Neural cell (in vitro differentiated cells): ENCODE data around the gene CPNE2. TPM values are rescaled to one million over a fixed set of nuclear protein-coding genes. Genes with fewer than 3 reads are reported as not detected.

Experiments used
- H2AFZ ChIP-seq: fragments of 200-600, 300-800 bp; sonication (generic), shearing (Covaris generic); 2 replicates; pipeline ENCODE4 v1.6.0; 2014; ENCODE audit warnings: low read depth, mild to moderate bottlenecking, antibody characterized with exemption, low read length, moderate library complexity
- H3F3A ChIP-seq: fragments of 200-600 bp; shearing (Covaris generic); 2 replicates; pipeline ENCODE4 v1.6.1; 2016; ENCODE audit warnings: mild to moderate bottlenecking, moderate library complexity, mixed read lengths, antibody characterized with exemption, low read length; ENCODE audit not compliant: insufficient read depth, poor library complexity, severe bottlenecking
- H3K27ac ChIP-seq: fragments of 200-600, 300-800 bp; sonication (generic), shearing (Covaris generic); 2 replicates; pipeline ENCODE4 v1.5.1; 2014; ENCODE audit warnings: mild to moderate bottlenecking, low read length, moderate library complexity
- H3K27me3 ChIP-seq: fragments of 300-800, 200-600 bp; sonication (generic), shearing (Covaris generic); 2 replicates; pipeline ENCODE4 v1.6.0; 2014; ENCODE audit warnings: mild to moderate bottlenecking, low read depth, low read length, moderate library complexity; ENCODE audit not compliant: insufficient read depth
- H3K36me3 ChIP-seq: fragments of 300-800, 200-600 bp; sonication (generic), shearing (Covaris generic); 2 replicates; pipeline ENCODE4 v1.5.1; 2014; ENCODE audit warnings: mild to moderate bottlenecking, antibody characterized with exemption, low read length, moderate library complexity; ENCODE audit not compliant: insufficient read depth
- H3K4me2 ChIP-seq: fragments of 300-800, 200-600 bp; sonication (generic), shearing (Covaris generic); 2 replicates; pipeline ENCODE4 v1.6.0; 2014; ENCODE audit warnings: mild to moderate bottlenecking, low read length
- H3K4me3 ChIP-seq: fragments of 300-800, 200-600 bp; sonication (generic), shearing (Covaris generic); 2 replicates; pipeline ENCODE4 v1.5.1; 2014; ENCODE audit warnings: mild to moderate bottlenecking, low read length, moderate library complexity
- H3K79me2 ChIP-seq: fragments of 200-600 bp; shearing (Covaris generic); replicated peaks from 2 replicates; pipeline ENCODE4 v1.6.0; 2014; ENCODE audit warnings: mild to moderate bottlenecking, low read length, moderate library complexity; ENCODE audit not compliant: insufficient read depth
- H3K9ac ChIP-seq: fragments of 300-800, 200-600 bp; sonication (generic), shearing (Covaris generic); 2 replicates; pipeline ENCODE4 v1.6.1; 2016; ENCODE audit warnings: mild to moderate bottlenecking, low read length, mixed read lengths
- H3K9me2 ChIP-seq: fragments of 200-600 bp; shearing (Covaris generic); 2 replicates; pipeline ENCODE4 v1.6.1; 2016; ENCODE audit warnings: mild to moderate bottlenecking, low read length, mixed read lengths; ENCODE audit not compliant: insufficient read depth
- H3K9me3 ChIP-seq: fragments of 200-600, 300-800 bp; sonication (generic), shearing (Covaris generic); 2 replicates; pipeline ENCODE4 v1.6.1; 2016; ENCODE audit warnings: mild to moderate bottlenecking, mixed run types, low read length, moderate library complexity, mixed read lengths
- H4K20me1 ChIP-seq: fragments of 200-600 bp; shearing (Covaris generic); 2 replicates; pipeline ENCODE4 v1.6.1; 2016; ENCODE audit warnings: mild to moderate bottlenecking, mixed run types; ENCODE audit not compliant: insufficient read depth
- EZH2 ChIP-seq: fragments of 200-600, 300-800 bp; shearing (Covaris generic), sonication (generic); IDR thresholded peaks from 2 replicates; pipeline ENCODE4 v1.6.1; 2014; ENCODE audit warnings: antibody characterized with exemption, low read length, borderline replicate concordance, mild to moderate bottlenecking; ENCODE audit not compliant: insufficient read depth, poor library complexity, severe bottlenecking
- MXI1 ChIP-seq: fragments of 450-650 bp; conservative IDR thresholded peaks from 2 replicates; pipeline ENCODE4 v1.6.1; 2014; ENCODE audit warnings: antibody characterized with exemption, mild to moderate bottlenecking; ENCODE audit not compliant: poor library complexity, severe bottlenecking
- RAD21 ChIP-seq: fragments of 450-650 bp; conservative IDR thresholded peaks from 2 replicates; pipeline ENCODE4 v1.6.1; 2014; ENCODE audit warnings: antibody characterized with exemption, mild to moderate bottlenecking, moderate library complexity
- SMC3 ChIP-seq: fragments of 450-650 bp; conservative IDR thresholded peaks from 2 replicates; pipeline ENCODE4 v1.6.1; 2014; ENCODE audit warnings: antibody characterized with exemption, mild to moderate bottlenecking, moderate library complexity; ENCODE audit not compliant: poor library complexity
- polyA plus RNA-seq: library from polyadenylated mRNA; depleted of rRNA; stranded (reverse); fragments of >200 nt; gene quantifications from 2 replicates; pipeline ENCODE4 v1.2.3, GENCODE V29; 2014
- TF ChIP-seq, protein P1 (sequence below): fragments of 450-650 bp; IDR thresholded peaks from 2 replicates; pipeline ENCODE4 v1.5.1; 2014; ENCODE audit warnings: antibody characterized with exemption, mild to moderate bottlenecking, moderate library complexity; ENCODE audit not compliant: poor library complexity, severe bottlenecking

CPNE2 gene
- polyA plus RNA-seq, 1 donor from 2014 or later, result 18.6 TPM

DNA sequence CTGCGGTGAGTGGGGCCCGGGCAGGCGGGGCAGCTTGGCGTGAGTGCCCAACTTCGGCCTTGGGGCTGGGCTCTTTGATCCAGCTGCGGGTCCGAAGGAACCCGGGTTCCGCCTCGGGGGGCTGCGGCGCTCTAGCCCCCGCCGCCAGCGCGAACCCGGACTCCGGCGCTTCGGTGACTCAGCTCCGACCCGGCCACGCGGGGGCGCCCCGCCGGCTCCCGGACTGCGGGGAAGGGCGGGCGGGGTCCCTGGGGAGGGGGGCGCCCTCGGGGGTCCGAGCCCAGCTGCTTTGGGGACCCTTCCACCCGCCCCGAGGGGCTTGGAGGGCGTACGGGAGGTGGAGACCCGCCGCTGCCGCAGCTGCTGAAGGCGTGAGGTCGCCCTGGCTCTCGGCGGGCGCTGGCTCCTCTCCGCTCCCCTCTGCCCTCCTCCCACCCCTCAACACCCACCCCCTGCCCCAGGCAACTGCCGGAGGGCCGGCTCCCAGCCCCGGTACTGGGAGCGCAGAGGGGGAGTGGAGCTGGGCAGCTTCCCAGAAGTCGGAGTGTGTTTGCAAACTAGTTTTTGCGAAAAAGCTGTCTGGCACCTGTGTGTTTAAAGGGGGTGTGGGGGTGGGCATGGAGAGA is 516 bp downstream of the CPNE2 start:
- no peaks in the 10 kb centered on the region for H3K79me2 ChIP-seq
- TF ChIP-seq, protein P1, sequence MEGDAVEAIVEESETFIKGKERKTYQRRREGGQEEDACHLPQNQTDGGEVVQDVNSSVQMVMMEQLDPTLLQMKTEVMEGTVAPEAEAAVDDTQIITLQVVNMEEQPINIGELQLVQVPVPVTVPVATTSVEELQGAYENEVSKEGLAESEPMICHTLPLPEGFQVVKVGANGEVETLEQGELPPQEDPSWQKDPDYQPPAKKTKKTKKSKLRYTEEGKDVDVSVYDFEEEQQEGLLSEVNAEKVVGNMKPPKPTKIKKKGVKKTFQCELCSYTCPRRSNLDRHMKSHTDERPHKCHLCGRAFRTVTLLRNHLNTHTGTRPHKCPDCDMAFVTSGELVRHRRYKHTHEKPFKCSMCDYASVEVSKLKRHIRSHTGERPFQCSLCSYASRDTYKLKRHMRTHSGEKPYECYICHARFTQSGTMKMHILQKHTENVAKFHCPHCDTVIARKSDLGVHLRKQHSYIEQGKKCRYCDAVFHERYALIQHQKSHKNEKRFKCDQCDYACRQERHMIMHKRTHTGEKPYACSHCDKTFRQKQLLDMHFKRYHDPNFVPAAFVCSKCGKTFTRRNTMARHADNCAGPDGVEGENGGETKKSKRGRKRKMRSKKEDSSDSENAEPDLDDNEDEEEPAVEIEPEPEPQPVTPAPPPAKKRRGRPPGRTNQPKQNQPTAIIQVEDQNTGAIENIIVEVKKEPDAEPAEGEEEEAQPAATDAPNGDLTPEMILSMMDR, result peak; percentile 64
- TF ChIP-seq EZH2, result no peak
- peak; percentile 24 for TF ChIP-seq SMC3
- H3K36me3 ChIP-seq, result no peaks in the 10 kb centered on the region
- no peaks in the 10 kb centered on the region for H3K9me2 ChIP-seq
- no peaks in the 10 kb centered on the region for H4K20me1 ChIP-seq
- no peak overlapping the region for H3K4me2 ChIP-seq
- peaks cover 8% of the 10 kb centered on the region for H3K27me3 ChIP-seq
- peak overlapping the region; percentile 61 for H3K9ac ChIP-seq
- no peaks in the 10 kb centered on the region for H3F3A ChIP-seq
- H3K9me3 ChIP-seq, result no peaks in the 10 kb centered on the region
- no peak overlapping the region for H3K27ac ChIP-seq
- H3K4me3 ChIP-seq, result peak overlapping the region; percentile 66
- no peak overlapping the region for H2AFZ ChIP-seq

DNA sequence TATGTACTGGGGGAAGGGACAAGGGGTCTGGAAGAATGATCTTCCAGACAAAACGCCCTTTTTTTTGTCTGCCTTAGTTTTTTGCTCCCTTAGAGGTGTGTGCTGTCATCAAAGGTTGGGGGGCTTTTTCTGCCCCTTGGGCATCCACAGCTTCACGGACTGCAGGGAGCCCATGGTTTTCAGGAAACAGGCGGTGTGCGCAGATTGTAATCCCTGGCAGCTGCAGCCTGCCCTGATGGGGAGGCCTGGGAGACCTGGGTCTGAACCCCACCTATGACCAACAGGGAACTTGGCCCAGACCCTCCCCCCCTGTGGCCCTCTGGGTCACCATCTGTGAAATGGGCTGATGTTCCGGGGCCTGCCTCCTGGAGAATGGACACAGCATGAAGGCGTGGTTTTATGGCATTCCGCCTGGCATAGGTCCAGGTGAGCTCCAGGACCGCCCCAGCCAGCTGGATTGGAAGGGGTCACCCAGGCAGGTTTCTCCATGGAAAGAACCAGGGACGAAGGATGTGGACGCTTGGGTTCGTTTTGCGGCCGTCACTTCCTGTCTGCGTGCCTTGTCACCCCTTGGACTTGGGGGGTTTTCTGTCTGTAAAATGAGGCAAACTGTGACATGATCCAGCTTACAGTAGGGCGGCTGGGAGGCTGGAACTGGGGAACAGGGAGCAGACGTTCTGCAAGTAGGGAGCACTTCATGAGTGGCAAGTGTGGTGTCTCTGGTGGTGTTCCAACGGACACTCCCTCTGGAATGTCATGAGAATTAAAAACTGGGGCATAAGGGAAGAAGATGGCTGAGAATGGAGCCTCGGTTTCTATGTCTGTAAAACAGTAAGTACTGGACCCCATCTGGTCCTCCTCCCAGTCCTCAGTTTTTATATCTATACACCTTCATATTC is 1.5 kb downstream of the CPNE2 start:
- no peaks in the 10 kb centered on the region for H3K9me2 ChIP-seq
- no peak overlapping the region for H2AFZ ChIP-seq
- TF ChIP-seq RAD21, result no peak
- no peaks in the 10 kb centered on the region for H4K20me1 ChIP-seq
- H3K79me2 ChIP-seq, result no peaks in the 10 kb centered on the region
- H3K9me3 ChIP-seq, result no peaks in the 10 kb centered on the region
- no peak overlapping the region for H3K27ac ChIP-seq
- peak overlapping the region; percentile 61 for H3K9ac ChIP-seq
- no peaks in the 10 kb centered on the region for H3K36me3 ChIP-seq
- H3K27me3 ChIP-seq, result peaks cover 8% of the 10 kb centered on the region
- H3K4me3 ChIP-seq, result peak overlapping the region; percentile 66
- no peaks in the 10 kb centered on the region for H3F3A ChIP-seq
- H3K4me2 ChIP-seq, result no peak overlapping the region

DNA sequence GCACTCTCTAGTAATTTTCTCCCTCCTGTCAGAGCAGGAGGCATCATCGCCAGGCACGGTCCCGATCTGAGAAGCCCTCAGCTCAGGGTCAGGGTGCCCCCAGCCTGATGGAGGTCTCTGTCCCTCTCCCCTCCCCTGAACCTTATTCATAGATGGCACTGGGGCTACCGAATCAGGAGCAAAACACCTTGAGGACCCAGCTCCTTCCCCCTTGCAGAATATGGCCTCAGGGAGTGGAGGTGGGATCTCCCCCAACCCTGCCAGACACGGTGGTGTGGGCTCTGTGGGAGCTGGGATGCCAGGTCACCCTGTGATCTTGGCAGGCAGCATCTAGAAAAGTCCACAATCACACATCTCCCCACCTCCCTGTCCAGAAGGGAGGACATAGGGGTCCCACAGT is 2.5 kb downstream of the CPNE2 start:
- Histone ChIP-seq H3K4me3 (no peak overlapping the region), H3K27me3 (peaks cover 8% of the 10 kb centered on the region), H3F3A (no peaks in the 10 kb centered on the region), H4K20me1 (no peaks in the 10 kb centered on the region), H2AFZ (no peak overlapping the region), H3K79me2 (no peaks in the 10 kb centered on the region), H3K4me2 (no peak overlapping the region), H3K9ac (no peak overlapping the region), H3K27ac (no peak overlapping the region), H3K36me3 (no peaks in the 10 kb centered on the region), H3K9me3 (no peaks in the 10 kb centered on the region), H3K9me2 (no peaks in the 10 kb centered on the region)
- TF ChIP-seq MXI1 (no peak), SMC3 (no peak)
